ENCODE results near the gene PACRG. TPM values are rescaled to one million over a fixed set of nuclear protein-coding genes. Genes with fewer than 3 reads are reported as not detected.

Gene PACRG
- total RNA-seq, 1 experiment from 2014 or later = not detected

DNA sequence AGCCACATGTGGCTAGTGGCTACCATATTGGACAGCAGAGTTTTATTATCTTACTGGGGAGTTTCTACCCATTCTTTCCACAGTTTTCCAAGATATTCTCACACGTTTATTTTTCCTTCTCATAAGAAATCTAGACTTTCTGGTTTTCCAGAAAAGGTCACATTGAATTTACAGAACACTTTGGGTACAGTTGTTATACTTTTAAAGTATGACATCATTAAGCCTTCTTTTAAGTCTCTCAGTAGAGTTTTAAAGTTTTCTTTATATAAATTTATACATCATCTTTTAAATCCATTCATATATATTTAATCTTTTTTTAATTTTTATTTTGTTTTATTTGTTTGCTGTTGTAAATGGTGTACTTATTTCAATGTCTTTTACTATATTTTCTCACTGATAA, 486.5 kb downstream of the PACRG start:
- no peaks in the 10 kb centered on the region for H3K9me3 ChIP-seq (replicated peaks)
- no peak for DNase-seq
- H3K27me3 ChIP-seq = no peaks in the 10 kb centered on the region
- H3K4me1 ChIP-seq = no peaks in the 10 kb centered on the region
- H3K36me3 ChIP-seq = no peaks in the 10 kb centered on the region
- no peak overlapping the region for H3K4me3 ChIP-seq
- H3K27ac ChIP-seq = no peak overlapping the region

DNA sequence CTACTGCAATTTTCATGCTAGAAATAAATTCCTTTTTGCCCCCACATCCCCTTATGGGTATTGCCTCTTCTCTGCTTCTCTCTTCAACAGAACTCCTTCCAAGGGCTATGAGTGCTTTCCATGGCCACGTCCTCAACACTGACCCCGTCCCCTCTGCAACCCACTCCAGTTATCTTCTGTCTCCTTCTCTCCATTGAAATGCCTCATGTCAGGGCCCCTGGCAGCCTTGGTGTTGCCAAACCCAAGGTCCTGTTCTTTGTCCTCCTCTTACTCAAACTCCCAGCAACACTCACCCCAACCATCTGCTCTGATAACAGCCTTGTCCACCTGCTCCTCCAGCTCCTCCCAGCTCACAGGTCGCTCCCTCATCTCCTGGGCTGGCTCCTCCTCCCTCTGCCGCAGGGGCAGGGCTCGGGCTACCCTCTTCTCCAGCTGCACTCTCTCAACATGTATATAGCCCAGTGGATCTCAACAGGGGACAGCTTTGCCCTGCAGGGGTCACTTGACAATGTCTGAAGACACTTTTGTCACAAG, 490.7 kb downstream of the PACRG start:
- no peaks in the 10 kb centered on the region for H3K4me1 ChIP-seq
- H3K4me3 ChIP-seq = no peak overlapping the region
- H3K27ac ChIP-seq = no peak overlapping the region
- no peaks in the 10 kb centered on the region for H3K9me3 ChIP-seq (replicated peaks)
- H3K36me3 ChIP-seq = no peaks in the 10 kb centered on the region
- DNase-seq = no peak
- H3K27me3 ChIP-seq = no peaks in the 10 kb centered on the region

DNA sequence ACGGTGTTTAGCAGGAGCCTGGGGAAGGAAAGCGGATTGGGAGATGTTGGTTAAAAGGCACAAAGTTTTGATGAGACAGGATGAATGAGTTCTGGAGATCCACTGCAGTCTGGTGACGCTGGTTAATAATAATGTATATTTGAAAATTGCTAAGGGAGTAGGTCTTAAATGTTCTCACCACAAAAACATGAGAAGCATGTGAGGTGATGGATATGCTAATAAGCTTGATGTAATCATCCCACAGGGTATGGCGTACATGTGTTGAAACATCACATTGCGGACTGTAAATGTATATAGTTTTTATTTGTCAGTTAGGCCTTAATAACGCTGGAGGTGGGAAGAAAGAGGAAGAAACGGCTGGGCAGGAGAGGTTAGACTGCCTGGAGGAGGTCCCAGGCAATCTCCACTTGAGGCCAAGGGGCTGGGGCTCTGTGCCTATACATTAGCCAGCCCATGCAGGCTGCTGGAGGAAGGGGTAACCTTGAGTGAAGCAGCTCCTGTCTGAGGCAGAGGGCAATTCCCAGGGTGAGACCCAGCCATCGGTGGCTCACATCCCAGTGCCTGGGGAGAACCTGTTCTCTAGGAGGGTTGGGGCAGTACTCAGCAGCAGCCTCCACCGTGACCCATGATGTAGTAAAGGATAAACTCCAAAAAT, 498.5 kb downstream of the PACRG start:
- Histone ChIP-seq H3K27me3 (no peaks in the 10 kb centered on the region), H3K4me1 (no peaks in the 10 kb centered on the region), H3K36me3 (no peaks in the 10 kb centered on the region), H3K9me3 (replicated peaks) (no peaks in the 10 kb centered on the region), H3K4me3 (no peak overlapping the region), H3K27ac (no peak overlapping the region)
- no peak for DNase-seq

DNA sequence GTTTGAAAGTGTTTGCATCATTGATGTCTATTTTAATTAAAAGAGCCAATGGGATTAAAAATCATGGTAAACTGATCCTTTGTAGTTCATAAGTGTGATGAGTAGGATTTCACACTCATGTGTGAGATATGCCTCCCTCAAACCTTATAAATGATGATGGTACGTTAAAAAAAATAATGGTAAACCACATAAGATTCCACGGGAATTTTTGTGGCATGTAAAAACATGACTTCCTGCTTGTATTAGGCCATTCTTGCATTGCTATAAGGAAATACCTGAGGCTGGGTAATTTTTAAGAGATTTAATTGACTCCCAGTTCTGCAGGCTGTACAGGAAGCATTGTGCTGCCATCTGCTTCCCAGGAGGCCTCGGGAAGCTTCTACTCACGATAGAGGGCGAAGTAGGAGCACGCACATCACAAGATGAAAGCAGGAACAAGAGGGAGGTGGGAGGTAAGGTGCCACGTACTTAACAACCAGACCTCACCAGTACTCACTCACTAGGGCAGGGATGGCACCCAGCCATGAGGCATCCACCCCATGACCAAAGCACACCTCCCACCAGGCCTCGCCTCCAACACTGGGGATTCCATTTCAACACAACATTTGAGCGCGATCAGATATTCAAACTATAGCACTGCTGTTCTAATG, 499.2 kb downstream of the PACRG start:
- Histone ChIP-seq H3K9me3 (replicated peaks) (no peaks in the 10 kb centered on the region), H3K27me3 (no peaks in the 10 kb centered on the region), H3K27ac (no peak overlapping the region), H3K4me1 (no peaks in the 10 kb centered on the region), H3K36me3 (no peaks in the 10 kb centered on the region), H3K4me3 (no peak overlapping the region)
- no peak for DNase-seq

DNA sequence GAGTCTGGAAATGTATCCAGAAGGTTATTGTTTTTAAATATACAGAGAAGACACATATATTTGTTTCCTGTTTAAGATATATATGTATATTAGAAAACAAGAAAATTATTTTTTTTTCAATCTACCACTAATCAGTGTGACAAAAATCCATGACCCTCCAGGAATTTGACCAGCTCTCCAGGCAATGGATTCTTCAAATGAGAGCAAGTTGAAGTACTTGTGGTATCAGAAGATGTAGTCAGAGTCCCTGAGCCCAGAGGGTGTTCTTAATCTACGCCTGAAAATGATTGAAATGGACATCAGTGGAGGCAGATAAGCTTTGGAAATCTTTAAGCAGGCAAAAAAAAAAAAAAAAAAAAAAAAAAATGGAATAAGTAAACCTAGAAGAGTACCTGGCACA, 500.3 kb downstream of the PACRG start:
- Histone ChIP-seq H3K27ac (no peak overlapping the region), H3K9me3 (replicated peaks) (no peaks in the 10 kb centered on the region), H3K36me3 (no peaks in the 10 kb centered on the region), H3K27me3 (no peaks in the 10 kb centered on the region; the same call in 1 of the 2 replicates), H3K4me1 (no peaks in the 10 kb centered on the region), H3K4me3 (no peak overlapping the region)
- no peak for DNase-seq

DNA sequence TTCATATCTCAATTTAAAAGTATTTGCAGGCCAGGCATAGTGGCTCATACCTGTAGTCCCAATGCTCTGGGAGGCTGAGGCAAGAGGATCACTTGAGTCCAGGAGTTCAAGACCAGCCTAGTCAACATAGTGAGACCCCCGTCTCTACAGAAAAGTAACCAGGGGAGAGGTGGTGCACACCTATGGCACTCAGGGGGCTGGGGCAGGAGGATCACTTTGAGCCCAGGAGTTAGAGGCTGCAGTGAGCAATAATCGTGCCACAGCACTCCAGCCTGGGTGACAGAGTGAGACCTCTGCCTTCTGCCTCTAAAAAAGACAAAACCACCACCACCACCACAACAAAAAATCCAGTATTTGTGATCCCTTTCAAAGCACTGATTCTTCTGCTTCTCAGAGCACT, 501.3 kb downstream of the PACRG start:
- Histone ChIP-seq H3K27ac (no peak overlapping the region), H3K27me3 (no peaks in the 10 kb centered on the region; the same call in 1 of the 2 replicates), H3K36me3 (no peaks in the 10 kb centered on the region), H3K4me3 (no peak overlapping the region), H3K4me1 (no peaks in the 10 kb centered on the region), H3K9me3 (replicated peaks) (no peaks in the 10 kb centered on the region)
- DNase-seq = no peak

DNA sequence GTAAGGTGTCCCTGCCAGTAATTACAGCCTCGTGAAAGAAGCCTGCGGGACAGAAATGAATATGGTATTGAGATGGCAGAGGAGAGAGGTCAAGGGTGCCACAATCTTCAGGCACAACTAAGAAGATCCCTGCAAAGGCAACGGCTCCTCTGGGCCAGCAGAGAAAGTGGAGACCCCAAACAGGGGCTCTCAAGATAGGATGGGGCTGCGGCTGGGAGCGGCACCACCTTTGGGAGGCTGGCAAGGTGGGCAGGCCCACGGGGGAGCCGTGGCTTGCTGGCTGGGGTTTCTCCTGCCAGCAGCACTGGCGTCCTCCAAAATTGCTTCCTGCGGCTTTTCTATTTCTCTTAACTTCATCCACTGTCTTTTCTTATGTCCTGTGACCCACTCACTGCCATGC, 503.1 kb downstream of the PACRG start:
- Histone ChIP-seq H3K27me3 (no peaks in the 10 kb centered on the region; the same call in 1 of the 2 replicates), H3K36me3 (no peaks in the 10 kb centered on the region), H3K4me3 (no peak overlapping the region), H3K27ac (no peak overlapping the region), H3K4me1 (no peaks in the 10 kb centered on the region), H3K9me3 (replicated peaks) (no peaks in the 10 kb centered on the region)
- DNase-seq = no peak

DNA sequence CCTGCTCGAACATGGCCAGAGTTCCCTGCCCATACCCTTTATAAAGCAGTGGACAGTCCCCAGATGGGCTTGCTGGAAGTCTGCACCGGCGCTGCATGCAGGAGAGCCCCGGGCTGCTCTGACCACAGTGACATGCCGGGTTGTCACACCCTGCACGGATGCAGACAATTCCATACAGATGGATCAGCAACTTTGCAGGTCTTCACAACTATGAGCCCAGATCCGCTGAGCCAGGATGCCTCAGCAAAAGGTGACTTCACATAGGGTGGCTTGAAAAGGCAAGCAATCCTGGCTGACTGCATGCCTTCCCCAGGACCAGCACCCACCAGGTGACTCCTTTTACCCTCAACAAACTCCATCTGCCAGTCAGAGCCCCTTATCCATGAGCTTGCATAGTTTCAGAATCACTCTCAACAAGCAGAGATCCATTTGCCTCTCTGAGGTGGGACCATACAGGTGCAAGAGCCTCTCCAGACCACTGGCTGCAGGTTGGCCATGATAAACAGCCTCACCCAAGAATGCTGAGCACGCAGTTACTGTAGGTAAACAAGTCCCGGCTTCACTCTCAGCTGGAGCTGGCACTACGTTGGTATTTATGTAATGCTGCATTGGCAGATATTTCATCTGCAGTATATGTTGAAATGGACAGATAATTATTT, 503.7 kb downstream of the PACRG start:
- no peak for DNase-seq

DNA sequence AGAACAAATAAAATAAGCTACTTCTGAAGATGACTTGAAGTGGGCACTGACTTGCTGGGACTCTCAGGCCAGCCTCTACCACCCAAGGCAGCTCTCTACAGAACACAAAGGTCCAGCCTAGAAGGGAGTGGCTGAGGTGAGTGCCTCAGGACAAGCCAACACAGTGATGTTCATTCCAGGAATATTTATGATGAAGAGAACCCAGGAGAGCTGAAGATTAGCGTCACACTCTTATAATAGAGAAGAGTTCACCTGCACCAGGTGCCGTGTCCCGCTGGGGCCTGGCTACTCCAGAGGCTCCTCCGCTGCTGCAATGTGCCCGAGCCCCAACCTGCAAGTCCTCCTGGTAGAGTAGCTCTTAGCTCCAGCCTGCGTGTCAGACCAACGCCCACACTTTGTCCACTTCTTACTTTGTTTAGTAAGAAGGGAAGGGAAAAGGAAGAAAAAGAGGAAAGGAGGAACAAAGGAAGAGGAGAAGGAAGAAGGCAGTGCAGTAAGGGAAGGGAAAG, 504.3 kb downstream of the PACRG start:
- no peak for DNase-seq
- Histone ChIP-seq H3K36me3 (no peaks in the 10 kb centered on the region), H3K9me3 (replicated peaks) (no peaks in the 10 kb centered on the region), H3K27me3 (no peaks in the 10 kb centered on the region; the same call in 1 of the 2 replicates), H3K4me3 (no peak overlapping the region), H3K27ac (no peak overlapping the region), H3K4me1 (no peaks in the 10 kb centered on the region)

More for the DNA sequence above, 503.7 kb downstream of the PACRG start:
- H3K36me3 ChIP-seq = no peaks in the 10 kb centered on the region
- H3K9me3 ChIP-seq (replicated peaks) = no peaks in the 10 kb centered on the region
- no peaks in the 10 kb centered on the region; the same call in 1 of the 2 replicates for H3K27me3 ChIP-seq
- H3K27ac ChIP-seq = no peak overlapping the region
- no peaks in the 10 kb centered on the region for H3K4me1 ChIP-seq
- no peak overlapping the region for H3K4me3 ChIP-seq

DNA sequence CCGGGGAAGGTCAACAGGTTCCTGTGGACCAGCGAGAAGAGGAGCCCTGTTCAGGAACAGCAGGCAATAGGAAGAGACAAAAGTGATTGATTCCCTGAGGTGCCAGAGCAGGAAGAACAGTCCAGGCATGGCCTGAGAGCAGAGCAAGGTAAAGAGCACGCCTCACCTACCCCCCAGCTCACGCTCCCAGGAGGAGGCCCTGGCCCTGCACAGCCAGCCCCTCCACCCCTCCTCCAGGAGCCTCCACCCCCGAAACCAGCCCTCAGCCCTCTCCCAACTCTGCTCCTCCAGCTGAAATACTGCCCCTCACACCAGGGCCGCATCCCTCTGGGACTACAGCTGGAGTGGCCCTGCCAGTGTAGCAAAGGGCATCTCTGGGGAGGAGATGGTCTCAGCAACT, 504.9 kb downstream of the PACRG start:
- no peaks in the 10 kb centered on the region for H3K4me1 ChIP-seq
- no peak overlapping the region for H3K4me3 ChIP-seq
- no peaks in the 10 kb centered on the region for H3K36me3 ChIP-seq
- no peaks in the 10 kb centered on the region; the same call in 1 of the 2 replicates for H3K27me3 ChIP-seq
- no peak overlapping the region for H3K27ac ChIP-seq
- H3K9me3 ChIP-seq (replicated peaks) = no peaks in the 10 kb centered on the region
- DNase-seq = no peak

DNA sequence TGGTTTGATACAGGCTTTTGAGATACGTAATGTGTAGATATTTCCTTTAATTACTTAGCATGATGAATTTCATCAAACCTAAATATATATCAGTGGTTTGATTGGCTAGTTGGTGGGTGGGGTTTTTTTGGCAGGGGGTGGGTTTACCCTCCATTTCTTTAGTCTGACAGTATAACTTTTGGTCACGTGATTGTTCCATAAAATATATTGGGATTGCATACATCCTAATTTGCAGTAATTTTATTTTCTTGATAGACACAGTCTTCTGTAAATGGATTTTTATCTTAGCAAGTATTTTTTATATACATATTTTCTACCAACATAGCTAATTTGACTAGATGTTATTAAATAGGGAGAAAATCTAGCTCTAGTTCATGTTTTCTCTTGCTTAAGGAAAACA, 509.3 kb downstream of the PACRG start:
- H3K4me3 ChIP-seq = no peak overlapping the region
- no peaks in the 10 kb centered on the region; the same call in 1 of the 2 replicates for H3K27me3 ChIP-seq
- H3K9me3 ChIP-seq (replicated peaks) = no peaks in the 10 kb centered on the region
- H3K4me1 ChIP-seq = no peaks in the 10 kb centered on the region
- no peaks in the 10 kb centered on the region for H3K36me3 ChIP-seq
- H3K27ac ChIP-seq = no peak overlapping the region
- DNase-seq = no peak

DNA sequence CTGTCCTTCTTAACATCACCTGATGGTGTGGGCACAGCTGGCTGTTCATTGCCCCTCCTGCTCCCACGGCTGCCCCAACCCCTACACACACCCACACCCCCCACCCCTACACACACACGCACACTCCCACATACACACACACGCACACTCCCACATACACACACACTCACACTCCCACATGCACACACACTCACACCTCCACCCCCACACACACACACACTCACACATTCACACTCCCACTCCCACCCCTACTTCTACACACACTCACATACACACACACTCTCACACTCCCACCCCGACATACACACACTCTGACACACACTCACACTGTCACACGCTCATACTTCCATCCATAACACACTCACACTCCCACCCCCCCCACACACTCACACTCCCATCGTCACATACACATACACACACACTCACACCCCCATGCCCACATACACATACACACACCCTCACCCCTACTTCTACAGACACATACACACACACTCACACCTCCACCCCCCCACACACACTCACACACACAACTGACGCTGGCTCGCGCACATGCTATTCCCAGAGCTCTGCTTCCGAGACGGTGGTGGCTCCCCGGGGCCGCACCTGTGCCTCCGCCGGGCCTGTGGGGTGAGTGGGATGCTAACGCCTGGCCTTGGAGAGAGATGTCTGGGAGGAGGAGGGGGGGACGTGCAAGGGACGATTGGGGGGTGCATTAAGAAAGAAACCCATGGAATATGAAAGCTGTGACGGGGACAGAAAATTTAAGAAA, 512.0 kb downstream of the PACRG start:
- Histone ChIP-seq H3K36me3 (no peaks in the 10 kb centered on the region), H3K4me3 (no peak overlapping the region), H3K4me1 (no peaks in the 10 kb centered on the region), H3K9me3 (replicated peaks) (no peaks in the 10 kb centered on the region), H3K27me3 (no peaks in the 10 kb centered on the region), H3K27ac (no peak overlapping the region)
- DNase-seq = no peak

DNA sequence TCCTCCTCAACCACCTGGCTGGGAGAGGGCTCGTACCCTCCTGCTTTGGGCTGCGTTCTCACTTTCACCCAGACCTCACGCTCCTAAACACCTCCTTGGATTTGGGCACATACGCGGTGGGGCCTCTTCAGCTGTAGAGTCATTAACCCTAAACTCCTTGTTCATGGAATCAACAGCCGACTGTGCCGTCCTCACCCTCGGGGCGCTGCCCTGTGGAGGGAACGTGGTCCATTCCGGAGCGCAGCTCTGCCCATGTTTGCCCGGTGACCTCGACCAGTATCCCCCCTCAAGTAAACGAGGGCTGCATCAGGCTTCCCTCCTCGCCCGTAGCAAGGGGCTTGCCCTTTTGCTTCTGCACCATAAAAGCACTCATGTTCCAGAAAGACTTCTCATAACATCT, 512.8 kb downstream of the PACRG start:
- H3K27me3 ChIP-seq = no peaks in the 10 kb centered on the region
- H3K9me3 ChIP-seq (replicated peaks) = no peaks in the 10 kb centered on the region
- no peaks in the 10 kb centered on the region for H3K36me3 ChIP-seq
- no peak overlapping the region for H3K27ac ChIP-seq
- no peak overlapping the region for H3K4me3 ChIP-seq
- H3K4me1 ChIP-seq = no peaks in the 10 kb centered on the region
- no peak for DNase-seq

DNA sequence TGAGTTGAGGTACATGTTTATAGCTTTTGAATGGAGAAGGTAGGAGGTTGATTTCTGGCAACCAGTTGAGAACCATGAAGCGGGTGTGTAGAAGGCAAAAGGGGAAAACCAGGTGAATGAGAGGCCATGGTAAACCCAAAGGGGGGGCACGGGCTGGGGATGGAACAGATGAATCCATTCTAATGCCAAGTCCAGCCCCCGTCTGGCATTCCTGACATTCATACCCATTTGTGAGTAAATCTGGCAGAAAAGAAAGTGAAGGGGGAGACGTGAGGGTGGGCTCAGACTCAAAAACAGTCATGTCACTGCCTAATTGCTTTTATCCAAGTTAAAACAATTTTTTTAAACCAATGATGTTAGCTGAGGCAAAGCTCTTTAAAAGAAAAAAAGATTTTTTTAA, 513.9 kb downstream of the PACRG start:
- no peaks in the 10 kb centered on the region for H3K4me1 ChIP-seq
- H3K27ac ChIP-seq = no peak overlapping the region
- H3K36me3 ChIP-seq = no peaks in the 10 kb centered on the region
- no peaks in the 10 kb centered on the region for H3K27me3 ChIP-seq
- DNase-seq = no peak
- no peaks in the 10 kb centered on the region for H3K9me3 ChIP-seq (replicated peaks)
- no peak overlapping the region for H3K4me3 ChIP-seq
